Trophoblast cell (in vitro differentiated cells and primary cell): ENCODE data around the gene POLA1.

ENCODE experiments used
- DNase-seq, 2 donors: peaks; one replicate each; pipeline ENCODE4 v3.0.0-alpha.2; 2016
- H2AFZ ChIP-seq: 2 replicates; pipeline ENCODE4 v1.6.1; 2013; ENCODE audit warnings: low read length, moderate library complexity, mild to moderate bottlenecking; ENCODE audit not compliant: insufficient read depth, poor library complexity
- H2AK5ac ChIP-seq: 2 replicates; pipeline ENCODE4 v1.6.1; 2013; ENCODE audit warnings: mild to moderate bottlenecking, low read length
- H2BK120ac ChIP-seq: 2 replicates; pipeline ENCODE4 v1.6.1; 2013; ENCODE audit warnings: low read length, mild to moderate bottlenecking, moderate library complexity; ENCODE audit not compliant: insufficient read depth, poor library complexity
- H2BK12ac ChIP-seq: 2 replicates; pipeline ENCODE4 v1.6.1; 2013; ENCODE audit warnings: mild to moderate bottlenecking, low read length, moderate library complexity
- H2BK5ac ChIP-seq: 2 replicates; pipeline ENCODE4 v1.6.1; 2013; ENCODE audit warnings: low read length, low read depth, moderate library complexity, mild to moderate bottlenecking; ENCODE audit not compliant: poor library complexity
- H3K14ac ChIP-seq: 2 replicates; pipeline ENCODE4 v1.6.1; 2013; ENCODE audit warnings: mild to moderate bottlenecking, low read length
- H3K18ac ChIP-seq: 2 replicates; pipeline ENCODE4 v1.6.1; 2013; ENCODE audit warnings: mild to moderate bottlenecking, low read length
- H3K23ac ChIP-seq: 2 replicates; pipeline ENCODE4 v1.6.1; 2013; ENCODE audit warnings: low read length
- H3K27ac ChIP-seq: 2 replicates; pipeline ENCODE4 v1.5.1; 2013; ENCODE audit warnings: low read depth, mild to moderate bottlenecking, inconsistent platforms, low read length, moderate library complexity
- H3K27me3 ChIP-seq: 2 replicates; pipeline ENCODE4 v1.6.1; 2013; ENCODE audit warnings: inconsistent platforms, mild to moderate bottlenecking, low read length, moderate library complexity; ENCODE audit not compliant: insufficient read depth
- H3K36me3 ChIP-seq, 2 experiments: 1 replicate in 1 of 2; 2 replicates in 1 of 2; pipeline ENCODE4 v1.6.1; 2013; ENCODE audit warnings: low read length in 2 of 2, mild to moderate bottlenecking in 2 of 2, moderate library complexity in 1 of 2; ENCODE audit not compliant: insufficient read depth in 2 of 2, control insufficient read depth in 1 of 2
- H3K4ac ChIP-seq: 2 replicates; pipeline ENCODE4 v1.6.1; 2013; ENCODE audit warnings: low read depth, mild to moderate bottlenecking, low read length, moderate library complexity
- H3K4me1 ChIP-seq, 2 experiments: 1 replicate in 1 of 2; 2 replicates in 1 of 2; pipeline ENCODE4 v1.6.1; 2013; ENCODE audit warnings: low read length in 2 of 2, mild to moderate bottlenecking in 2 of 2, moderate library complexity in 1 of 2; ENCODE audit not compliant: insufficient read depth in 2 of 2, control insufficient read depth in 1 of 2
- H3K4me2 ChIP-seq: 2 replicates; pipeline ENCODE4 v1.6.1; 2013; ENCODE audit warnings: inconsistent platforms, mild to moderate bottlenecking, low read length, moderate library complexity
- H3K4me3 ChIP-seq: 2 replicates; pipeline ENCODE4 v1.5.1; 2013; ENCODE audit warnings: mild to moderate bottlenecking, low read depth, low read length, inconsistent platforms
- H3K79me1 ChIP-seq: one replicate; pipeline ENCODE4 v1.6.1; 2013; ENCODE audit warnings: low read length
- H3K79me2 ChIP-seq: 2 replicates; pipeline ENCODE4 v1.6.1; 2013; ENCODE audit warnings: low read length, mild to moderate bottlenecking; ENCODE audit not compliant: control insufficient read depth, insufficient read depth, poor library complexity
- H3K9ac ChIP-seq: 2 replicates; pipeline ENCODE4 v1.6.1; 2013; ENCODE audit warnings: mild to moderate bottlenecking, low read length
- H3K9me3 ChIP-seq: 2 replicates; pipeline ENCODE4 v1.6.1; 2013; ENCODE audit warnings: low read depth, mild to moderate bottlenecking, control low read depth, inconsistent platforms, low read length; ENCODE audit not compliant: insufficient read depth
- H4K12ac ChIP-seq: 2 replicates; pipeline ENCODE4 v1.6.1; 2013; ENCODE audit warnings: low read depth, mild to moderate bottlenecking, low read length, moderate library complexity
- H4K8ac ChIP-seq: 2 replicates; pipeline ENCODE4 v1.6.1; 2013; ENCODE audit warnings: low read depth, mild to moderate bottlenecking, low read length, moderate library complexity
- H4K91ac ChIP-seq: one replicate; pipeline ENCODE4 v1.6.1; 2013; ENCODE audit warnings: low read depth, mild to moderate bottlenecking, low read length, moderate library complexity
- WGBS: extraction: QIAGEN DNeasy Blood & Tissue Kit; methylation state at CpG from one replicate; pipeline ENCODE4 v1.1.7; 2013; ENCODE audit warnings: missing lambda C conversion rate; ENCODE audit not compliant: insufficient read length, insufficient coverage; ENCODE audit errors: extremely low coverage; 5-methylcytosine and 5-hydroxymethylcytosine counted together

The POLA1 gene

DNA sequence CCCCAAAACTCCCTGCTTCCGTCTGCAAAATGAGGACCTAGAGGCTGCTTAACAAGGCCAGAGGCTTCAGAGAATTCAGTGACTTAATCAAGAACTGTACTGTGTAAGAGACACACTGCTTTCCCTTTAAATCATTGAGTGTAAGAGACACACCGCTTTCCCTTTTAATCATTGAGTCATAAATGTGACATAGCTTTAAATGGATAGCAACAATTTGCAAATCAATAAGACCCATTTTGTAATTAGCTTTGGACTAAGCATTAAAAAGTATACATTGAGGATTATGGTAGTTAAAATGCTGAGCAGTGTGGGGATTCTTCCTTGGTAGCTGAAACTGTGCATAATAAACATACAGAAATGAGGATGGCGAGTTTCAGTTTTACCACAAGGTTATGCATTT, 290.2 kb downstream of the POLA1 start:
- no peak overlapping the region for H3K18ac ChIP-seq
- DNase-seq, result no peak
- no peak overlapping the region for H3K23ac ChIP-seq
- no peaks in the 10 kb centered on the region for H3K79me1 ChIP-seq
- no peak overlapping the region for H3K4me2 ChIP-seq
- no CpG with 5 or more reads among the region's 3 CpGs for WGBS
- no peak overlapping the region for H2BK12ac ChIP-seq
- no peak overlapping the region for H3K14ac ChIP-seq
- no peak overlapping the region for H3K4me3 ChIP-seq
- H2AFZ ChIP-seq, result no peak overlapping the region
- no peak overlapping the region for H3K9ac ChIP-seq
- no peaks in the 10 kb centered on the region for H3K27me3 ChIP-seq
- H3K36me3 ChIP-seq, result no peaks in the 10 kb centered on the region
- no peak overlapping the region for H2AK5ac ChIP-seq
- H2BK5ac ChIP-seq, result no peak overlapping the region
- H3K27ac ChIP-seq, result no peak overlapping the region
- no peak overlapping the region for H2BK120ac ChIP-seq
- no peak overlapping the region for H4K91ac ChIP-seq
- no peaks in the 10 kb centered on the region for H3K9me3 ChIP-seq
- no peak overlapping the region for H3K4ac ChIP-seq
- H4K8ac ChIP-seq, result no peak overlapping the region
- H4K12ac ChIP-seq, result no peak overlapping the region
- no peaks in the 10 kb centered on the region for H3K4me1 ChIP-seq
- no peaks in the 10 kb centered on the region for H3K79me2 ChIP-seq

GRCh38 chrX:24985120-24985519, 291.4 kb downstream of the POLA1 start:
- Histone ChIP-seq H3K36me3 (no peaks in the 10 kb centered on the region), H3K18ac (no peak overlapping the region), H3K4ac (no peak overlapping the region), H3K14ac (no peak overlapping the region), H3K4me1 (no peaks in the 10 kb centered on the region), H3K9ac (no peak overlapping the region), H2AK5ac (no peak overlapping the region), H3K9me3 (no peaks in the 10 kb centered on the region), H3K79me1 (no peaks in the 10 kb centered on the region), H4K12ac (no peak overlapping the region), H2BK12ac (no peak overlapping the region), H3K79me2 (no peaks in the 10 kb centered on the region), H3K4me3 (no peak overlapping the region), H3K23ac (no peak overlapping the region), H4K91ac (no peak overlapping the region), H2BK5ac (no peak overlapping the region), H2BK120ac (no peak overlapping the region), H3K27ac (no peak overlapping the region), H3K27me3 (no peaks in the 10 kb centered on the region), H4K8ac (no peak overlapping the region), H2AFZ (no peak overlapping the region), H3K4me2 (no peak overlapping the region)
- WGBS, result no CpG with 5 or more reads among the region's 1 CpG
- DNase-seq, result no peak

- H4K91ac ChIP-seq, result no peak overlapping the region
Measured at GRCh38 chrX:24987731-24988130, 294.0 kb downstream of the POLA1 start.

GRCh38 chrX:24988314-24988713, 294.6 kb downstream of the POLA1 start:
- no peaks in the 10 kb centered on the region for H3K79me1 ChIP-seq
- WGBS, result no CpG with 5 or more reads among the region's 4 CpGs
- H3K9me3 ChIP-seq, result no peaks in the 10 kb centered on the region
- H3K18ac ChIP-seq, result no peak overlapping the region
- no peak overlapping the region for H3K27ac ChIP-seq
- H3K4ac ChIP-seq, result no peak overlapping the region
- H4K12ac ChIP-seq, result no peak overlapping the region
- H3K14ac ChIP-seq, result no peak overlapping the region
- no peak overlapping the region for H2BK120ac ChIP-seq
- no peaks in the 10 kb centered on the region for H3K27me3 ChIP-seq
- no peaks in the 10 kb centered on the region for H3K36me3 ChIP-seq
- H3K4me2 ChIP-seq, result no peak overlapping the region
- H3K4me3 ChIP-seq, result no peak overlapping the region
- no peaks in the 10 kb centered on the region for H3K4me1 ChIP-seq
- no peaks in the 10 kb centered on the region for H3K79me2 ChIP-seq
- H2BK12ac ChIP-seq, result no peak overlapping the region
- H4K8ac ChIP-seq, result no peak overlapping the region
- H2BK5ac ChIP-seq, result no peak overlapping the region
- no peak for DNase-seq
- no peak overlapping the region for H2AK5ac ChIP-seq
- no peak overlapping the region for H4K91ac ChIP-seq
- no peak overlapping the region for H3K9ac ChIP-seq
- no peak overlapping the region for H2AFZ ChIP-seq
- no peak overlapping the region for H3K23ac ChIP-seq

More at GRCh38 chrX:24987731-24988130, 294.0 kb downstream of the POLA1 start:
- no peak overlapping the region for H4K12ac ChIP-seq
- H3K36me3 ChIP-seq, result no peaks in the 10 kb centered on the region
- no peak overlapping the region for H2BK5ac ChIP-seq
- H3K4me2 ChIP-seq, result no peak overlapping the region
- no peaks in the 10 kb centered on the region for H3K4me1 ChIP-seq
- no peaks in the 10 kb centered on the region for H3K9me3 ChIP-seq
- no peak overlapping the region for H2AFZ ChIP-seq
- WGBS, result no CpG with 5 or more reads among the region's 4 CpGs
- H3K9ac ChIP-seq, result no peak overlapping the region
- no peaks in the 10 kb centered on the region for H3K79me2 ChIP-seq
- no peak overlapping the region for H2AK5ac ChIP-seq
- no peaks in the 10 kb centered on the region for H3K27me3 ChIP-seq
- H3K79me1 ChIP-seq, result no peaks in the 10 kb centered on the region
- no peak overlapping the region for H3K23ac ChIP-seq
- no peak overlapping the region for H2BK120ac ChIP-seq
- no peak overlapping the region for H3K4ac ChIP-seq
- H4K8ac ChIP-seq, result no peak overlapping the region
- DNase-seq, result no peak
- no peak overlapping the region for H3K18ac ChIP-seq
- no peak overlapping the region for H2BK12ac ChIP-seq
- H3K14ac ChIP-seq, result no peak overlapping the region
- H3K27ac ChIP-seq, result no peak overlapping the region
- no peak overlapping the region for H3K4me3 ChIP-seq
